ENCODE measurements around the gene SRPRB. TPM values are rescaled to one million over a fixed set of nuclear protein-coding genes. Genes with fewer than 3 reads are reported as not detected.

Gene SRPRB
- polyA plus RNA-seq, 3 donors = 14.8 to 67.9 (median 27.4) TPM

GRCh38 chr3:133820889-133821675 lies 15.5 kb downstream of the SRPRB start:
- 77 to 92% (median 90%) methylated on average over 3 of the region's 3 CpGs for WGBS, 3 donors
- no peak overlapping the region for H3K27ac ChIP-seq (ENCODE audit: low read depth, low read length)

DNA sequence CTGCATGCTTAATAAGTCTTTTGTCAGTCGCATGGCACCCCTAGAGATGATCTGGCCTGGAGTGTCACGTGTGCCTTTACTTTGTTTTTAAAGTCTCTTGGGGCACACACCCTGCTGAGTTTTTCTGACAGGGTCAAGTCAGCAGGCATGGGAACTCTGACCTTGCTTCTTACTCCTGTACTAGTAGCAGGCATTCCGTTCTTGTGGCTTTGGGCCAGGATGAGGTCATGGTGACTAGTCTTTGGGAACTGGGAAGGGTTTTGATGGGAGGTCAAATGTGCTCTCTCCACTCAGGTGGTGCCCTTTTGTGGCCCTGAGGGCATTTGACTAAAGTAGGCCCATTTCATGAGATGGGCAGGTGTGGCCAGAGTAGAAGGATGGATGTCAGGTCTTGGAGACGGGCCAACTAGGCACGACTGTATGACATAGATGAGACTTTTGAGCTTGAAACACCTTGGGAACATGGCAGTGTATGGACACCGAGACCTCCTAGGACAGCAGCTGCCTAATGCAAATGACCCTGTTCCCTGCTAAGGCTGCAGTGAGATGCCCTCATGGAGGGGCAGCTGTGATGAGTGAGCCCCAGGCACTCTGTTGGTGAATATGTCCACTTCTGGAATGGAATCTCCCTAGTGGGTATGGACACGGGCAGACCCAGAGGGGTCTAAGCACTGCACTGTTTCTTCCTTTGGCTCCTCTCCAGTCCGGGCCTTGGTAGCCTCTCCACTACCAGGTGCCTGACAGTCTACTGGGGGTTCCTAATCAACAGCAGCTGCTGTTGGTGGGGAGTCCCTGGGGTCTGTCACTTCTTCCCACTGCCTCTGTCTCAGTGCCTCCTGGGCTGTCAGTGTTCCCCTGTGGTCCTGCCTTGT lies 16.4 kb downstream of the SRPRB start:
- 72 to 88% (median 77%) methylated on average over 8 of the region's 8 CpGs for WGBS, 3 donors
- H3K27ac ChIP-seq (ENCODE audit: low read depth, low read length) = no peak overlapping the region

DNA sequence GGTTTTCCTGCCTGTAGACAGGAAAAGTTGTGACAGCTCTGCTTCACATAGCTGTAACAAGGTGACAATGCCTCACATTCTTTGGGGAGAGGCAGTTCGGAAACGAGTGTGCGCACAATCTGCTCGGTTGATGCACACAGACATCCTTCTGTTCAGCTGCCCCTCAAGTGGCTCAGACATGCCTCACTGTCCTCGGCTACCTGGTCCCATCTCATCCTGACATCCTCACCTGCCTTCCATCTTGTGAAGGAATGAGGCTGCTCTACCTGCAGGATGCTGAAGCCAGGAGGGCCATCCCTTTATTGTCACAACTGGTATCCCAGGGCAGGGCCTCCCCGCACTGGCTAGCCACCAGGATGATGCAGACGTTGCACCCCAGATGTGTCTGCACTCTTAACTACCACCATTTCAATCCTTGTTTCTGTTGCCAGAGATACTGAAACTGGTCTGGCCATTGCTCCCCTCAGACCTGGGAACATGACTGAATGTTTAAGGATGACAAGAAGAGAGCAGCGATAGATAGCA lies 19.4 kb downstream of the SRPRB start:
- 84 to 85% (median 85%) methylated on average over 8 of the region's 8 CpGs for WGBS, 3 donors
- H3K27ac ChIP-seq (ENCODE audit: low read depth, low read length) = no peak overlapping the region

DNA sequence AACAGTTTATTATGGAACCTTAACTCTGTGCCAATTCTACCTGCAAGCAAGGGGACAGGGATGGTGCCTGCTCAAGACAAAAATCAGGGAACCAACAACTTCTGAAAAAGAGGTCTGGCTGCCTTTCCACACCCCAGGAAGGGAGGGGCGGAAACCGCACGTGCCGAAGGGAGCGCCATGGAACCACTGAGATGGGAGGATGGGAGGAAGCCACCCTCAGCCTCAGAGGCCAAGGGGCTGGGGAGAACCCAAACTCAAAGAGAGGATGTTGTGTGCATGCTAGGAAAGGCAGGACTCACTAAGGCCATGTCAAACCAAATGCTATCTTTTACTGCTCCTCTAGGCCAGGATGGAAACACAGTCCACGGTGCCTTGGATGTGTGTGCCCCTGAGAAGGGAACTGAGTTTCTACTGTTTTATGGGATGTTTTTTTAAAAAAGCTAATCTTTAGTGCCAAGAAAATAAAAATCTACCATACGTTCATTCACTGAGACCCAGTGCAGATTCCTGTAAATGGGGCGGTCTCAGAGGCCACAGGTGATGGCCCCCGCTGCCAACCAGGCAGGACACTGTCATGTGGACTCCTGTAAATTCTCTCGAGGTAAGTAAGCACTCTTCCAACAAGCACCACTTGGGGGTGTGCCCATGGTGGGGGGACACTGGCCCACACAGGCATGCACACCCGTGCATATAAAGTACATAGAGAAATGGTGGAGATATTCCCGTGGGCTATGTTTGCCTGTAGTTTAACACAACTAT lies 20.5 kb downstream of the SRPRB start:
- WGBS, 3 donors = 84 to 89% (median 86%) methylated on average over 12 of the region's 12 CpGs
- H3K27ac ChIP-seq (ENCODE audit: low read depth, low read length) = no peak overlapping the region

DNA sequence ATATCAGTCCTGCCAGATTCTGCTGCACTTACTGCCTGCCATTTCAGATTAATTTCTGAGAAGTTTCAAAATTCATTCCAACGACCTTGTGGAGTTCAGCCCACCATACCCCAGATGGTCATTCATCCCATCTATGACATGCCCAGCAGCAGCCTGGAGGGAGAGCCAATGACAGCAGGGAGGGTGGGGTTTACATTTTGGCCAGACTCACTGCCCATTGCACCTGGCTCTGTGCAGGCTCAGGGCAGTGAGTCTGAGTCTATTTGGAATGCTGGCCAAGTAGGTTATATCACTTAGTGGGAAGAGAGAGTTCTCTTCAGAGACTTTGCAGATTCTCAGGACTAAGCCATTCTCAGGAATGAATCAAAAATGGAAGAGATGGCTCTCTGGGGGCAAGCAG lies 21.5 kb downstream of the SRPRB start:
- no peak overlapping the region for H3K27ac ChIP-seq (ENCODE audit: low read depth, low read length)
- 18 to 50% (median 24%) methylated on average over 1 of the region's 1 CpG for WGBS, 3 donors

DNA sequence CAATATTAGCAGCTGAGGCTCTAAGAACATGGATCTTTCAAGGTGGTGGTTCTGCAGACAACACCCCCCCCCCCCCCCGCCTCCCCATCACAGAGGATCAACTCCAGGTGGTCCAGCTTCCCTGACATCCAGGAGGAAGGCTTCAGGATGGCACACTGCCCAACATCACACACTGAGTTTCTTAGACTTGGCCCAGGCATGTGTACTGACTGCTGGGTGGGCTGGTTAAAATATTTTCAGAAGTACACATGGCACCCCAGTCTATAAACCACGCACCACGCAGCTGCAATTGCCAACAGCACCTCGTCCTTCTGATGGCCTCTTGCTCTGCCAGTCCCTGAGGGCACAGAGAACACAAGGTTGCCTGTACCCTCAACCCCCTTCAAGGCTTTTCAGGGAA lies 22.1 kb downstream of the SRPRB start:
- WGBS, 3 donors = 84 to 93% (median 87%) methylated on average over 4 of the region's 4 CpGs
- H3K27ac ChIP-seq (ENCODE audit: low read depth, low read length) = no peak overlapping the region

DNA sequence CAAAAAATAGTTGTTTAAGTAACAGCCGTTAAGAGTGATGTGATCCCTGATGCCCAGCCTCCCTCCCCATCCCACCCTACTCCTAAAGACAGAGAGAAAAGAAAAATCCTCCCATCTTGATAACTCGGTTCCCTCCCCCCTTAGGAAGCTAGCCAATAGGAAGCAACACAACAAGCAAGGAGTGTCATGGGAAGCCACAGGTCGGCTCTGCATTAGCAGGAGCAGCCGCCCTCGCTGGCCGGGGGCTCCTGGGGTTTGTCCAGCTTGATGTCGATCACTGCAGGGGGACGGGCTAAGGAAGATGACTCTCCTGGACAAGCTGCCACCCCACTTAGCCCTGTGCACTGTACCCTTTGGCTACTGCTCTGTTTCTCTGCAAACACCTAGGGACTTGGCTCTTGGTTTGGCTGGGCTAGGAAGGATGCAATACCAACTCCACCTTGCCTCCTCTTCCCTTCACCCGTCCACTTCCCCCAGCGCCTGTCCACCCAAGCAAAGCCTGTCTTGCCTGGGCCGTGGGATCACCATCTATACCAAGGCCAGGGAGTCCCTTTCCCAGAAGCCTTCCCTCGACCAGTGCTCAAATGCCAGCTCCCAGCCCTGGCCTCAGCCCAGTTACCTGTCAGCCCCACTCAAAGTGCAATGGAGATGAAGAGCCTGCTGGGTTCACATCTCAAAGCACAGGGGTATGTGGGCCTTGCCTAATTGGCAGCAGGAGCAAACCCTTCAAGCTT lies 23.1 kb downstream of the SRPRB start:
- WGBS, 3 donors = 70 to 77% (median 76%) methylated on average over 12 of the region's 12 CpGs
- no peak overlapping the region for H3K27ac ChIP-seq (ENCODE audit: low read depth, low read length)

DNA sequence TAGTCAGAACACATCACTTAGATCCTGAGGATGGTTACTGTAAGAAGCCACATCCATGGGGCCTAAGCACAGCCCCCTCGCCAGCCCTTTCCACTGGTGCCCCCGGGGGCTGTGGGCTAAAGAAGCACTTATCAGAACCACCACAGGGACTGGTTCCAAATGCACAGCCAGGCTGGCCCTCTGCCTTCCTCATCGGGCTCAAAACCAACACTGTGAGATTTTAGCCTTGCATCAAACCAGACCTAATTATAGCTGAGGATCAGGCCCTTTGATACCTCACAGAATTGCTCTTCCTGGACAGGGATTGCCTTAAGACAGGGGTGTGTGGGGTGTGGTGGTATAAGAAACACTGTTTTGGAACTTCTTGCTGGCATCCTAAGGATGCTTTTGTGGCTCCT lies 23.7 kb downstream of the SRPRB start:
- H3K27ac ChIP-seq (ENCODE audit: low read depth, low read length) = no peak overlapping the region
- 68 to 78% (median 77%) methylated on average over 3 of the region's 3 CpGs for WGBS, 3 donors

DNA sequence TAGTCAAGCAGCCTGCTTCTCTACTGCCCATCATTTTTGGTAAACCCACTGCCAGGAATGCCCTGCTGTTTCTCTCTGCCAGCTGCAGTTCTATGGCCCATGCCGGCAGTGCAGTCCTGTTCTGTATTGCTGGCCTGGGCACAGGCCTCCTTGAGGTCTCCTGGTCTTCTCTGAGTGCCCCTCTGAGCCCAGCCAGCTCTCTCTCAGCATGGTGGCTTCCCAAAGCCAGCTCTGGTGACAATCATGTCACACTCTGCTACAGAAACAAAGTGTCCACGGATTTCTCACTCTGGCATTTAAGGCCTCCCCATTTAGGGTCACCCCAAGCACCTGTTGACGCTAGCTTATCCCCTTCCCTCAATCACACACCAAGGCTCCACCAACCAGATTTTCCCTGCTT lies 24.5 kb downstream of the SRPRB start:
- 87 to 96% (median 94%) methylated on average over 3 of the region's 3 CpGs for WGBS, 3 donors

GRCh38 chr3:133831966-133832801 lies 26.6 kb downstream of the SRPRB start:
- WGBS, 3 donors = 81 to 84% (median 82%) methylated on average over 13 of the region's 13 CpGs
- no peak overlapping the region for H3K27ac ChIP-seq (ENCODE audit: low read depth, low read length)

More for the DNA sequence above, 24.5 kb downstream of the SRPRB start:
- H3K27ac ChIP-seq (ENCODE audit: low read depth, low read length) = no peak overlapping the region

- 92 to 95% (median 92%) methylated on average over 9 to 10 of the region's 10 CpGs for WGBS, 3 donors
- no peak overlapping the region for H3K27ac ChIP-seq (ENCODE audit: low read depth, low read length)
These were observed 27.2 kb downstream of the SRPRB start for GRCh38 chr3:133832802-133833144.

- H3K27ac ChIP-seq (ENCODE audit: low read depth, low read length) = no peak overlapping the region
- WGBS, 3 donors = 88 to 92% (median 92%) methylated on average over 5 of the region's 5 CpGs
These were observed 27.7 kb downstream of the SRPRB start for GRCh38 chr3:133833267-133833666.

DNA sequence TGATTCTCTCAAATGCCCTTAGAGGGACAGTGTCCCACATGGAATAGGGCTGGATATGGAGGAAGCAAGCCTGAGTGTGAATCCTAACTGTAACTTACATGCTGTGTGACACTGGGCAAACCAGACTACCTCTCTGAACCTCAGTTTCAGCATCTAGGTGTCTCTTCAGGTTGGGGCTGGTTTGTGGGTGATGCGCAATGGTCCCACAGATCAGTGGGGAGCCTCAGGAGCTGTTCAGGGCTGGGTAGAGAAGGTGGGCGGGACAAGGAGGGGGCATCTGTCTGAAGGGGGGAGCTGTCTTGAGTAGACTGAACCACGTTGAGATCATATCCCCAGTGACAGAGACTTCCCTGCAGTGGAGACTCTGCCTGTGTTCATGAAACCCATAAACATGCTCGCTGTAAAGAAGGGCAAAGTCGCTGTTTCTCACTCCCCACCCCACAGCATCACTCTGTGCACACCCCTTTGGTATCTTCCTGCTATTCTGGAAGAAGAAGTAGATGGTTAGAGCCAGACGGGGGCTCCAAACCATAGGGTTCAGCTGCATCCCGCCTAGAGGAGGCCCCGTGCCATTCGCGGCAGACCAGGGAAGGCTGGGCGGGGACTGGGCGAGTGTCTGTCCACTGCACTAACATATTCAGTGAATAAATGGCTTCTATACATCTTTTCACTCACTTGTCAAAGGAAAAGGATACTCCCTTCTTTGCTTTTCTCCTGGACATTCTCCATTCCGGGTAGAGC lies 28.4 kb downstream of the SRPRB start:
- H3K27ac ChIP-seq (ENCODE audit: low read depth, low read length) = no peak overlapping the region
- 88 to 90% (median 89%) methylated on average over 13 of the region's 13 CpGs for whole genome bisulfite sequencing, 3 donors

- 93 to 96% (median 93%) methylated on average over 14 of the region's 14 CpGs for WGBS, 3 donors
These were observed 29.2 kb downstream of the SRPRB start for GRCh38 chr3:133834621-133835417.

DNA sequence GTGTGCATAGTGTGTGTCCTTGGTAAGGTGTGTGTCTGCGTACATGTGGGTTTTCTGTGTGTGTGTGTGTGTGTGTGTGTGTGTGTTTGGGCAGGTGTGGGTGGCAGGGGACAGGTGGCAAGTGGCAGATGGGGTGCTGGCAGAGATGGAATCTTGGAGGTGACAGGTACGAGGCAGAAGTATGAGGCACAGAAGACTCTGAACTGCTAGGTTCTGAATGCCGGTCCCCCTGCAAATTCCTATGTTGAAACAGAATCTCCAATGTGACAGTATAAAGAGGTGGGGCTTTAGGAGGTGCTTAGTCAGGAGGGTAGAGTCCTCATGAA lies 29.8 kb downstream of the SRPRB start:
- 83 to 95% (median 94%) methylated on average over 3 of the region's 3 CpGs for WGBS, 3 donors
- H3K27ac ChIP-seq (ENCODE audit: low read depth, low read length) = no peak overlapping the region

More at GRCh38 chr3:133834621-133835417, 29.2 kb downstream of the SRPRB start:
- H3K27ac ChIP-seq (ENCODE audit: low read depth, low read length) = no peak overlapping the region

GRCh38 chr3:133835961-133836360 lies 30.3 kb downstream of the SRPRB start:
- 75 to 90% (median 78%) methylated on average over 4 of the region's 4 CpGs for WGBS, 3 donors
- H3K27ac ChIP-seq (ENCODE audit: low read depth, low read length) = no peak overlapping the region
